ENCODE data around the gene ARHGAP10. TPM values are rescaled to one million over a fixed set of nuclear protein-coding genes. Genes with fewer than 3 reads are reported as not detected.
A peak's percentile ranks its signal among the peaks of the same experiment; 100 is the strongest.

The ARHGAP10 gene
- polyA plus RNA-seq, 3 donors: 19.7 to 20.7 (median 20.6) TPM

- DNase-seq (ENCODE audit: extremely low read depth in 1 of 11, low read depth in 9 of 11, low spot score in 4 of 11): no peak
These were observed 99.8 kb downstream of the ARHGAP10 start for GRCh38 chr4:147831551-147832171.

GRCh38 chr4:147833254-147833653 lies 101.4 kb downstream of the ARHGAP10 start:
- DNase-seq (ENCODE audit: extremely low read depth in 1 of 11, low read depth in 9 of 11, low spot score in 4 of 11): no peak

GRCh38 chr4:147833741-147834140 lies 101.9 kb downstream of the ARHGAP10 start:
- DNase-seq (ENCODE audit: extremely low read depth in 1 of 11, low read depth in 9 of 11, low spot score in 4 of 11): no peak

GRCh38 chr4:147834480-147834879 lies 102.6 kb downstream of the ARHGAP10 start:
- no peak for DNase-seq (ENCODE audit: extremely low read depth in 1 of 11, low read depth in 9 of 11, low spot score in 4 of 11)

- DNase-seq (ENCODE audit: extremely low read depth in 1 of 11, low read depth in 9 of 11, low spot score in 4 of 11): no peak
These were observed 104.9 kb downstream of the ARHGAP10 start for GRCh38 chr4:147836807-147837206.

GRCh38 chr4:147837435-147837834 lies 105.5 kb downstream of the ARHGAP10 start:
- no peak for DNase-seq (ENCODE audit: extremely low read depth in 1 of 11, low read depth in 9 of 11, low spot score in 4 of 11)

- no peak for DNase-seq (ENCODE audit: extremely low read depth in 1 of 11, low read depth in 9 of 11, low spot score in 4 of 11)
These were observed 106.0 kb downstream of the ARHGAP10 start for GRCh38 chr4:147837854-147838253.

- no peak for DNase-seq (ENCODE audit: extremely low read depth in 1 of 11, low read depth in 9 of 11, low spot score in 4 of 11)
These were observed 107.3 kb downstream of the ARHGAP10 start for GRCh38 chr4:147839200-147839599.

GRCh38 chr4:147839663-147840062 lies 107.8 kb downstream of the ARHGAP10 start:
- no peak for DNase-seq (ENCODE audit: extremely low read depth in 1 of 11, low read depth in 9 of 11, low spot score in 4 of 11)

GRCh38 chr4:147840838-147841738 lies 109.2 kb downstream of the ARHGAP10 start:
- DNase-seq (ENCODE audit: extremely low read depth in 1 of 11, low read depth in 9 of 11, low spot score in 4 of 11): no peak

- no peak for DNase-seq (ENCODE audit: extremely low read depth in 1 of 11, low read depth in 9 of 11, low spot score in 4 of 11)
These were observed 110.7 kb downstream of the ARHGAP10 start for GRCh38 chr4:147842573-147842972.

GRCh38 chr4:147843162-147843561 lies 111.3 kb downstream of the ARHGAP10 start:
- DNase-seq (ENCODE audit: extremely low read depth in 1 of 11, low read depth in 9 of 11, low spot score in 4 of 11): peak in 5 of 11 donors; percentile 18 to 65 (median 39)

GRCh38 chr4:147844781-147845180 lies 112.9 kb downstream of the ARHGAP10 start:
- DNase-seq (ENCODE audit: extremely low read depth in 1 of 11, low read depth in 9 of 11, low spot score in 4 of 11): no peak

GRCh38 chr4:147846318-147847155 lies 114.6 kb downstream of the ARHGAP10 start:
- DNase-seq (ENCODE audit: extremely low read depth in 1 of 11, low read depth in 9 of 11, low spot score in 4 of 11): no peak

- DNase-seq (ENCODE audit: extremely low read depth in 1 of 11, low read depth in 9 of 11, low spot score in 4 of 11): no peak
These were observed 116.1 kb downstream of the ARHGAP10 start for GRCh38 chr4:147847751-147848590.

GRCh38 chr4:147848634-147849033 lies 116.7 kb downstream of the ARHGAP10 start:
- no peak for DNase-seq (ENCODE audit: extremely low read depth in 1 of 11, low read depth in 9 of 11, low spot score in 4 of 11)

- no peak for DNase-seq (ENCODE audit: extremely low read depth in 1 of 11, low read depth in 9 of 11, low spot score in 4 of 11)
These were observed 119.2 kb downstream of the ARHGAP10 start for GRCh38 chr4:147851135-147851534.

GRCh38 chr4:147853706-147854105 lies 121.8 kb downstream of the ARHGAP10 start:
- no peak for DNase-seq (ENCODE audit: extremely low read depth in 1 of 11, low read depth in 9 of 11, low spot score in 4 of 11)

- DNase-seq (ENCODE audit: extremely low read depth in 1 of 11, low read depth in 9 of 11, low spot score in 4 of 11): no peak
These were observed 122.3 kb downstream of the ARHGAP10 start for GRCh38 chr4:147854154-147854553.
